GM18867 (cell line): ENCODE measurements around the gene SEMA7A.
A peak's percentile ranks its signal among the peaks of the same experiment; 100 is the strongest.
"Not testable (repeated sequence)": the region's sequence is repeated elsewhere in the genome, so short reads cannot be mapped to it uniquely, and the experiment has no call there.

ENCODE experiments used
- ATAC-seq: cut with Tn5 transposase; IDR thresholded peaks from one replicate; pipeline ENCODE4 v1.9.1; 2021; ENCODE audit warnings: mild to moderate bottlenecking, moderate library complexity; ENCODE audit not compliant: unreplicated experiment

SEMA7A gene

DNA sequence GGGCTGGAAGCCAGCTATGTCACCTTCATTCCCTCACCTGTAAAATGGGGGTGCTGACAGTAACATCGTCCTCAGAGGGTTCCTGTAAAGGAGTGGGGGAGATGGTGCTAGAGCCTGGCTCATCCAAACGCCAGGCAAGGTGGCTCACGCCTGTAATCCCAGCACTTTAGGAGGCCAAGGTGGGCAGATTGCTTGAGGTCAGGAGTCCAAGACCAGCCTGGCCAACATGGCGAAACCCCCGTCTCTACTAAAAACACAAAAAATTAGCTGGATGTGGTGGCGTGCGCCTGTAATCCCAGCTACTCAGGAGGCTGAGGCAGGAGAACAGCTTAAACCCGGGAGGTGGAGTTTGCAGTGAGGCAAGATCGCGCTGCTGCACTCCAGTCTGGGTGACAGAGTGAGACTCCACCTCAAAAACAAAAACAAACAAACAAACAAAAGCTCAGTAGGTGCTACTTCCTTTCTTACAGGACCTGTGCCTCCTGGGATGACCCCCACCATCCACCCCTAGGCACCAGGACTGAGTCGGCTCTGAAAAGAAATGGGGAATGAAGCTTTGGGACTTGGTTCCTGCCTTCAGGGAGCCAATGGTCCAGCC, 43.6 kb downstream of the SEMA7A start:
- ATAC-seq = not testable (repeated sequence)

DNA sequence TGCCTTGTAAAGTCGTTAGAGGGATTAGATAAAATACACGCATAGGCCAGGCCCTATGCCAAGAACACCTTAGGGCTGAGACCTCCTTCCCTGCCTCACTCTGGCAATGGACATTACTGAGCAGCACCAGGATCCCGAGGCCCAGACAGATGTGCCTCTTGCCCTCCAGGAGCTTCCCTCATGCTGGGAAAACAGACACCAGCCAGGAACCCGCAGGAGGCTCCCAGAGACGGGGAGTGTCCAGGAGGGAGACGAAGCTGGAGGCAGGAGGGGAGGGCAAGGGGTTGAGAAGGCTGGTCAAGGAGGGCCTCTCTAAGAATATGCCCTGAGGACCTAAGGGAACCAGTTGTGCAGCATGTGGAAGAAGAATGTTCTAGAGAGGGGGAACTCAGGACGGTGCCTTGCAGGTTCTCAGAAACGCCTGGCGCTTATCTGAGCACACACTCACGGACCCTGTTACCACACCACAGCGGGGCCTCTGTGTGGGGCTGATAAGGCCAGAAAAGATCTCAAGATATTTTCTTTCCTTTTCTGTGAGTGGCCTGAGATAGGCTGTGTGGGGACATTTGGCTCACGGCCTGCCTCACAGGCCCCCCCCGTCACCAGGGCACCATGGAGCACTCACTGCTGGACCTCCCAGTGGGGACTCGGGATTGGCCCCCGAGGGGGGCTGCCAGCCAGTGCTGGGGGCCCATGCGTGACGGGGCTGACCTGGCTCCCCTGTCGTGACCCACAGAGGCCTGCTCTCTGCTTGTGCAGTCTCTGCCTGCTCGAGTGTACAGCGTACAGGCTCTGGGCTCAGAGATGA, 44.3 kb downstream of the SEMA7A start:
- no peak for ATAC-seq

DNA sequence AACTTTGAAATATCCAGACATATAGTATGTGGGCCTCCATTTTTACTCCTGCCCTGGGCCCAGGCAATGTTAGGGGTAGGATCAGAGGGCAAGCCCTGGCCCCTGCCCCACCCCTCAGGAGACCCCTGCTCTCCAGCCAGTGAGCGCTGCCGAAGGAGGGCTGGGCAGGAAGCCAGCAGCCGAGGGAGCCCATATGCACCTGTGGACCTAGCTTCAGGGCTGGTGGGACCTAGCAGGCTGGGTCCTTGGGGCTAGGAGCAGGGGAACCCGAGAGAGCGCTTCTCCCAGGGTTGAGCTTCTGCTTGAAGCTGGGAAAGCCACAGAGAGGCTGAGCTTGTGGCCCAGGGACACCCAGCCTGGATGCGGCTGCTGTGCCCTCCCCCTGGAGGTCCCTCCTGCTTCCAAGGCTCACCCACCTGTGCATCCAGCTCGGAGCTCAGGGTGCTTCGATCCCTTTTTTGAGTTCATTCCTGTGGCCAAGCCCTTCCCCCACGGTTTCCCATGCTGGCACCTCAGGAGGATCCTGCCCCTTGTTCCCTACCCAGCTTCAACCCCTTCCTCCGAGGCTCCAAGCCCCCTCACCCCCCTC, 45.3 kb downstream of the SEMA7A start:
- no peak for ATAC-seq

DNA sequence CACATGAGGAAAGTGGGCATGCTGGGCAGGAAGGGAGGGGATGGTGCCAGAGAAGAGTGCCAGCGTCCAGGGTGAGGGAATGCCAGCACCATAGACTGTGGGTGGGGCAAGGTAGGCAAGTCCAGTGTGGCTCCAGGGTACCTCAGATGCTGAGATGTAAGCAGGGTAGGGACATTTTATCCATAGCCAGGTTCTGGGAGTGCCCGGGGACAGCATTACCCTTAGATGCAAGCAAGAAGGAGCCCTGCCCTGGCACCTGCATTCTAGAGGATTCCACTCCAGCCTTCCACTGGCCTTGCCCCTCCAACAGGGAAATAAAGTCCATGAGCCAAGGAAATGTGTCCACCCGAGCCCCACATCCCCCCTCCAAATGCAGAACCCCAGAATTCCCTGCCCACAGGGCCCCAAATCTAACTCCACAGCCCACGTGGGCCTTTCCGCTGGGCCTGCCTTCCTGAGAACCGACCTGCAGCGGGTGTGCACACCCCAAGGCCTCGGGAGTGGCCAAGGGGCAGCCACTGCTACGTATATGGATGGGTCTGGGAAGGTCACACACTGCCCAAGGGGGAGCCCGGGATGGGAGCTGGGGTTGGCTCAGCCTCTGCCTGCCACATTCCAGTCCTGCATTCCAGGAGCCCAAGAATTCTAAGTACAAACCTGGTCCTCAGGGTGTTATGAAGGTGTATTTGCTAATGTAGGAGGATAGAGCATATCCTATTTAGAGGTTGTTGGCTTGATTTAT, 46.0 kb downstream of the SEMA7A start:
- no peak for ATAC-seq

DNA sequence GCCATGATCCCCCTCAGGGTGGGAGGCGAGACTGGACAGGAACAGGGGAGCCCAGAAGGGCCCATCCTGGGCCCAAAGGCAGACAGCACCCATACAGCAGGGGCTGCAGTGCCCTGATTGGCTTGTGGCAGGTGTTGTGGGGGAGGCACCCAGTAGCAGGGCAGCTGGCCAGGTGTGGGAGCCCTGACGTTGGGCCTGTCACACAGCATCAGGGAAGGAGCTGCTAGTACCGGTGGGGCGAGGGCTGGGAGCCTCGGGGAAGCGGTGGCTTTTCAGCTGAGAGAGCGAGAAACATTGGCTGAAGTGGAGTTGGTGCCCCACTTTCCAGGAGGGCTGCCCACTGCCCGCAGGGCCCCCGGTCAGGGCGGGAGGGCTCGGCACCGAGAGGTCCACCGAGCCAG, 46.6 kb downstream of the SEMA7A start:
- no peak for ATAC-seq

DNA sequence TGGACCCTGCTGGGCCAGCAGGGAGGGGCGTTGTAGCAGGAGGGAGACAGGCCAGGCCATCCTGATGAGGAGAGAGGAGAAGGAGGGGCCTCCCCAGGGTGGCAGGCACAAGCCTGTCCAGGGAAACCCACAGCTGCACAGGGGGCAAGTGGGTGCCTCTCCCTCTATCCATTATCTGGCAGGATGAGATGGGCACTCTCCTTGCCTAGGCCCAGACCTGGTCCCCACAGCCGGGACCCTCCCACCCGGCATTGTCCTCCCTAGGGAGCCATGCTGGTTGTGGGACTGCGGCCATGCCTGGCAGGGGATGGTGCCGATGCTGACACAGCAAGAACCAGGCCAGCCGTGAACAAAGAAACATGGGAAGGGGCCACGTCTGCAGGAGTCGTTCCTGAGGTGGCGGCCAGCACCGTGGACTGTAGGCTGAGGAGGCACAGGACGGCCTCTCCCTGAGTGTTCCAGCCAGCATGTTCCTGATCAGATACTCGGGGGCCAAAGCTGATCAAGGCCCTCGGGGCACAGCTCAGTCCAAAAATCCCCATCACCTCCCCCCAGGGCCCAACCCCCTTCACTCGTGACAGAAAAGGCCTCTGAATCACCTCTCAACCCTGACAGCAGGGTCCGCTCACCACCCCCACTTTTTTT, 47.1 kb downstream of the SEMA7A start:
- ATAC-seq = no peak

DNA sequence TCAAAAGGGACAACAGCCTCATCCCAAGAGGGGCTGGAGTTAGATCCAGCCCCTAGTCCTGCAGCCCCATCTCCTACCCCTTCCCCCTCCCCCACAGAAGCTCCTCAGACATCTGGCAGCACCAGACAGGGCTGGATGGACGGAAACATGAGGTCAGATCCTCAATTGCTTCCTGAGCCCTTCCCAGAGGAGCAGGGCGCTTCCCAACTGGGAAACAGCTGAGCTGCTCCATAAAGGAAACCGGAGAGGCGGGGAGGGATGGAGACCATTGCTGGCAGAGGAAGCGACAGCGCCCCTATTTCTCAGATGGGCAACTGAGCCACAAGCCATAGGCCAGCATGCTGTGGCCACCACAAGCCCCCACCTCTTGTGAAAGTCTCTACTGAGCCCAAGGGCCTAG, 48.0 kb downstream of the SEMA7A start:
- ATAC-seq = no peak

DNA sequence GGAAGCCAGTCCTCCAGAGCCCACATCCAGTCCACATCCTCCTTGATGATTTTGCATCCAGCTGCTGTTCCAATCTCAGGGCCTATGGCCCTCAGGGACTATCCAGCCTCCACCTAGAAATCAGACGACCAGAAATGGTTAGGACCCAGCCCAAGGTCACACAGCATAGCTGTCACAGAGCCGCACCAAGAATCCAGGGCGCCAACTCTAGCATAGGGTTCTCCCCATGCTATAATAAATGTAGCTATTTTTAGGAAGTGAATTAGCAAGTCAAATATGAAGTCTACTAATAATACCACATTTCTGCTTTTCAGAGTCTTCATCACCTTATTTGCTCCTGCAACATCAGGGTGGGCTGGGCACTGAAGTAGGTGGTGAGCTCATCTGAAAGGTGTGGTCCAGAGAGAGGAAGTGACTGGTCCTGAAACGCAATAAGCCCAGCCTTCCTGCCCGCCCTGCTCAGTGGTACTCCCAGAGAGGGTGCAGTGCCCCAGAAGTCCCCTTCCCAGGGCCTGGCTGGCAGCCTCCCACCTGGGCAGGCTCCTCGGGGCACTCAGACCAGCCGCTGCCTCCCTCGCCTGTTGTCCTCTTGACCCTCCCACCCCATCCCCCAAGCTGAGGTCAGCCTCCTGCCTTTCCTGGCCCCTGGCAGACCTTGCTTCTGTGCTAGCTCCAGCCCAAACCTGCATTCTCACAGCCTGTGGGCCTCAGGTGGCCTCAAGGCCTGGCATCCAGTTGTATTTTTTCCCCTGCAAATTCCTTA, 48.7 kb downstream of the SEMA7A start:
- peak; percentile 66 for ATAC-seq

DNA sequence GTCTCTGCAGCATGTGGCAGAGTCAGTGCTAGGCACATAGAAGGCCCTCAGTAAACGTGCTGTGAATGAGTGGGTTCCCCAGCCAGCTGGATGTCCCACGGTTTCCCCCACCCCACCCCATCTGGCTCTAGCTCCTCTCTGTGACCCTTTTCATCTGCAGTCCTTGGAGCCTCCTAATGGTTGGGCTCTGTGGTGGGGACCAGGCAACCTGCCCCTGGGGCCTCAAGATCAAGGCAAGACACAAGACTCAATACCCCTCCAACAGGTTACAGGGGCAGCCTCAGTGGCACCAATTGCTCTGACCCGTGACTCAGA, 49.2 kb downstream of the SEMA7A start:
- no peak for ATAC-seq

DNA sequence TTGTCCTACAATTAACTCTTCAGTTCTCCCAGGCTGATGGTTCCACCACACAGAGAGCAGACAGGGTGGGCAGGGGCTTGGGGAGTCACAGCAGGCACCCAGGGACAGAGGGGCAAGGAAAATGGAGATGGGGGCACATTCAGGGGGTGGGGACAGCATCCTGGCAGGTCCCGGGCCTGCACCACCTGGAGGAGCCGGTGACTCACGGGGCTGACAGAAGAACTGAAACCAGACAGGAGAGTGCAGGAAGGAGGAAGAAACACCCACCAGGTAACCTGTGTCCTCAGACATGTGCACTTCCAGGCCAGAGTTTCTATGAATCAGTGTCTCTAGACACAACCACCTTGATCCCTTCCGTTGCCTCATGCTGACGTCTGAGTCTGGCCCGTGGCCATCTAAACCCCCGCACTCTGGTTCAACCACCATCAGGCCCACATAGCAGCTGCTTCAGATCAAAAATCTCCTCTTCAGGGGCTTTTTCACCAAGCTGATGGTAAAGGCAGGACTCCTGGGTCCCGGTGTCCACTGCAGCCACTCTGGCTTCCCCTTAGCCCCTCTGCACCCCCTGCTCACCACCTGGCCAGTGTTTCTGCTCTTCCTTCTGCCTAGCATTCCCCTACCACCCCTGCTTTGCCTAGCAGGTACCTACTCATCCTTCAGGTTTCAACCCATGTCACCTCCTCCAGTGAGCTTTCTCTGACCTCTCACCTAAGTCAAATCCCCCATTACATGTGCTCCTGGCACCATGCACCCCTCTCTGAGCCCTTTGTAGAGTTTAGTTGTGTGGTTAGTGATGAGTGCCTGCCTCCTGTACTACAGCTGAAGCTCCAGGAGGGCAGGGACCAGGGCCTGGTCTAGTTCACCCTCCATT, 49.8 kb downstream of the SEMA7A start:
- ATAC-seq = peak; percentile 43

DNA sequence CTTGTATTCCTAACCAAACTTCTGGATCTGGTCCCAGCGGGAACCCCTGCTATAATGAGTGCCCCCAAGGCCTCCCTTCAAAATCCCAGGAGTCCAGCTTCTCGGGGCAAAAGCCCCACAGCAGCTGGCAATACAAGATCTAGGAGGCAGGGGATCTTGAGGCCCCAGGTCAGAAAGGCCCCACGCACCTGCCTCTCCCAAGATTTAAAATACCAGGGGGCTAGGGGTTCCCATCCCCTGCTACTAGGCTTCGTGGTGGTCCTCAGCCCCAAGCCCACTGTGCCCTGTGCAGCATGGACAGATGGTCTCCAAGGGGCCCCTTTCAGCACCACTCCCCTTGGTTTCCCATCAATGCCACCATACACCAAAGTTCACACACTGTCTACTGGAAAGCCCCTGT, 50.5 kb downstream of the SEMA7A start:
- ATAC-seq = no peak

DNA sequence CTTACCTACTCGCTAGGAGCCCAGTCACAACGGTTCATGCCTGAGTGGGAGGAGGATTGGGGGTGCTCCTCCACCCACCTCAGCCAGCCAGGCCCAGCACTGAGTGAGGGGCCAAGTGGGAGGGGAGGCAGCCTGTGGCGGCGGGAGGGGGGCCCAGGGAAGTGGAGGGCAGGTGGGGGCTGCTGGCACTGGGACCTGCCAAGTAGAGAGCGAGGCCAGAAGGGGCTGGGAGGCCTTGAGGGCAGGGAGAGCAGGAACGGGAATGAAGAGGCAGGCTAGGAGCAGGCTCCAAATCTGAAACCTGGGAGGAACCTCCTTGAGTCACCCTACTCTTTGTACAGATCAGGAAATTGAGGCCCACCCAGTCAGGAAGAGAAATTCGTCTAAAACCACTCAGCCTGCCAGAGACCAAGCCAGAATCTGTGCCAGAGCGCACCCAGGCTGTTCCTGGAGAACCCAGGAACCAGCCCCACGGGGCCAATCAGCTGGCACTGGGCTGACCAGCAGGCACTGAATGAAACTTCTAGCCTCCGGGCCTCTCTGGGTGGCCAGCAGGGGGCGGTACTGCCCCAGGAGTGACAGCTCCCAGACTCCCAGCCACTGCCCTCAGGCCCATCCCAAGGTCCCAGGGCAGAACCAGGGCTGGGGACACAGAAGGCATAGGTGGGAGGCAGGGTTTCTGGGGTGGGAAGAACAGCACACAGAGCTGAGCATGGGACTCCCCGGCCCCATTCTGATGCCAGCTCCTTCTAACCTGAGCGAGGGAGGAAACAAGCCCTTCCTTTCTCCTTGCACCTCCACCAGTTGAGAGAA, 51.5 kb downstream of the SEMA7A start:
- ATAC-seq = no peak

DNA sequence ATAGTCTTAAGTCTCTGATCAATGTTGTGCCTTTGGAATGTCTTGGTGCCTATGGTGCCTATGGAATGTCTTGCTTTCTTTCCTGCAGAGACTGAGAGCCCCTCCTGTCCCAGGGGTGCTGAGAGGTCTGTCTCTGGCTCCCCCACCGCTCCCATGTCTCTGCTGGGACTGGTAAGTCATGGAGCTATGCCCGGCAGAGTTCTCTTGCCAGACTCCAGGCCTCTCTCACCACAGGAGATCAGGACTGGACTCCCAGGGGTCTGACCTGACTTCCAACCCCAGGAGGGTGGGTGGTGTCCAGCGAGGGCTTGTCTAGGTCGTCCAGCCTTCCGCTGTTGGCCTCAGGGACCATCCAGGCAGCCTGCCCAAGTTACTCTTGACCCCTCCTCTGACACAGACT, 52.3 kb downstream of the SEMA7A start:
- ATAC-seq = no peak

DNA sequence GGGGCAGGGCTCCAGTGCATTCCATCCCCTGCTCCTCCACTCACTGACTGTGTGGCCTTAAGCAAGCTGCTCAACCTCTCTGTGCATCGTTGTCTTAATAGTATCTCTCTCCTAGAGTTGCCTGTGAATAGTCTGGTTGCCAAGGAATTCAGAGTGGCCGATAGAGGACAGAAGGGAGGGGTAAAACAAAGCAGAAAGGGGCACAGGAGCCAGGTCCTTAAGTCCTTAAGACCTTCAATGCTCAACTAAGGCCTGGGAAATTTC, 52.6 kb downstream of the SEMA7A start:
- no peak for ATAC-seq

DNA sequence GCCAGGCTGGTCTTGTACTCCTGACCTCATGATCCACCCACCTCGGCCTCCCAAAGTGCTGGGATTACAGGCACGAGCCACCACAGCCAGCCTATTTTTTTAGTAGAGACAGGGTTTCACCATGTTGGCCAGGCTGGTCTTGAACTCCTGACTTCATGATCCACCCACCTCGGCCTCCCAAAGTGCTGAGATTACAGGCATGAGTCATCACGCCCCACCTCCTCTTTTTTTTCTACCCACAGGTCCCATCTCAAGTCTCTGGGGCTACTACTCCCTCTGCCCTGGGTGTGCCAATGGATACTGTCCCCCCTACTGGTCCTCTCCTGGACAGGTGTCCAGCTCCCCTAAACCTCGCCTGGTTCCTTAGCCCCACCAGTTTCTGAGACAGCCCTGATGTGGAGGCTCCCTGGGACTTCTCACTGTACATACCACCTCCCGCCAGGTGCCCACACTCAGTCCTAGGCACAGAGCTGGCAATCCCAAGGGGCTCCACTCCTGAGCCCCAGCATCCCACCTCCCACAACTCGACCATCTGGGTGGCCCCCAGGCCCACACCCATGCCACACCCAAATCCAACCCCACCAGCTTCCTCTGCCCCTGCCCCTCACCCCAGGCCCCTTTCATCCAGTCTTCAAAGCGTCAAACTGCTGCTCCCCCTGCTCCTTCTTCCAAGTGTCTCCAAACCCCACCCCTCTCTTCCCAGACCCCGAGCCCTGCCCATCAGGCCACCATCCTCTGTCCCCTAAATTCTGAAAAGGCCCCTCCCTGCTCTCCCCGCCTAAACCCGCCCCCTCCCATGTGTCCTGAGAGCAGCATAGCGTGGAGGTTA, 53.2 kb downstream of the SEMA7A start:
- no peak for ATAC-seq

DNA sequence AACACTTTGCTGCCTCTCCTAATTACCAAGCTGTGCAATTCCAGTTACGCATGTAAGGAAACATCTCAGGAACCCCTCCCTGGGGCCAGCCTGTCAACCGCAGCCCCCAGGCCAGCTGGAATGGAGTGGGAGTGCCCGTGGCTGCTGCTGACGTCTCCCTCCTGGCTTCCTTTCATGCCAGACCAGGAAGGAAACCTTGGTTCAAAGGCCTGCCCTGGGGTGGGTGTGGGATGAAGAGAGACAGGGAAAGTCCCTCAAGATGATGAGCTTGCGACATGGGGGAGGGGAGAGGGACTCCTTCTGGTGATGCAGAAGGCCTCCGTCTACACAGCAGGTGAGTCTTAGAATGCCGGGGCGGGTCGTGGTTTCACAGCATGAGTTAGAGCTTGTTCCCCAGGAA, 54.9 kb downstream of the SEMA7A start:
- no peak for ATAC-seq

DNA sequence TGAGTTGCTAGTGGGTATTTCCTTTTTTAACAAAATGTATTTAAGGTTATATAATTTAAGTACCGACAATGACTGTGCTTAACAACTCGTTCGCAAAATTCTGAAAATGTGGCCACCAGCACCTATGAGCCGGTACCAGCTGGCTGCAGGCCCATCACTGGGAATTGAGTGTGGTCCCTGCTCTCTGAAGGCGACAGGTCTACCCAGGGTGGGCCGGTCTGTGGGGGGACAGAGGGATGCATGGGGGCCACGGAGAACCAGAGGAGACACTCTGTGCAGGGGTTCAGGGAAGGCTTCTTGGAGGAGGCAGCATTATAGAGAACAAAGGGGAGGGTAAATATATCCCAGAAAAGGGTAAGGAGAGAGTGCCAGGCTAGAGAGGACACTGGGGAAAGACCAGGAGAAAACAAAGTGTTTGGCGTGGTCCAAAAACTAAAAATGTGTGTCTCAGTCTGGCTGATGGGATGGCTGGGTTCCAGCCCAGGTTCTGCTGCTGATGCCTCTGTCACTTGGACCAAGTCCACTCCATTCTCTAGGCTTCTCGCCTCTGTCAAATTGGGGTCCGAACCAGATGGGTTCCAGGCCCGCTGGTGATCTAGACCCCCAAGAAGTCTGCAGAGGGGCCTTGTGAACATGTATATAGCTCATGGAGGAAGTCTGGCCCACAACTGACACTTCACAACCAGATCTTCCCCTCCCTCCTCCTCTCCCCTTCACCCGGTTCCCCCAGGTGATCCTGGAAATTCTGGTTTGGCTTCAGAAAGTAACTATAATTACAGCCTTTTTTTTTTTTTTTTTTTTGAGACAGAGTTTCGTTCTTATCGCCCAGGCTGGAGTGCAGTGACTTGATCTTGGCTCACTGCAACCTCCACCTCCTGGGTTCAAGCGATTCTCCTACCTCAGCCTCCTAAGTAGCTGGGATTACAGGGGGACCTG, 55.7 kb downstream of the SEMA7A start:
- no peak for ATAC-seq
